ENCODE measurements around the gene RAB17. TPM values are rescaled to one million over a fixed set of nuclear protein-coding genes. Genes with fewer than 3 reads are reported as not detected.

Gene RAB17
- total and polyA plus RNA-seq, 10 of the 15 experiments (the other 5 are each of a cell fraction or from before 2014, with no cell fraction given) = 0.07 to 1.4 (median 0.28) TPM; not detected in 3

DNA sequence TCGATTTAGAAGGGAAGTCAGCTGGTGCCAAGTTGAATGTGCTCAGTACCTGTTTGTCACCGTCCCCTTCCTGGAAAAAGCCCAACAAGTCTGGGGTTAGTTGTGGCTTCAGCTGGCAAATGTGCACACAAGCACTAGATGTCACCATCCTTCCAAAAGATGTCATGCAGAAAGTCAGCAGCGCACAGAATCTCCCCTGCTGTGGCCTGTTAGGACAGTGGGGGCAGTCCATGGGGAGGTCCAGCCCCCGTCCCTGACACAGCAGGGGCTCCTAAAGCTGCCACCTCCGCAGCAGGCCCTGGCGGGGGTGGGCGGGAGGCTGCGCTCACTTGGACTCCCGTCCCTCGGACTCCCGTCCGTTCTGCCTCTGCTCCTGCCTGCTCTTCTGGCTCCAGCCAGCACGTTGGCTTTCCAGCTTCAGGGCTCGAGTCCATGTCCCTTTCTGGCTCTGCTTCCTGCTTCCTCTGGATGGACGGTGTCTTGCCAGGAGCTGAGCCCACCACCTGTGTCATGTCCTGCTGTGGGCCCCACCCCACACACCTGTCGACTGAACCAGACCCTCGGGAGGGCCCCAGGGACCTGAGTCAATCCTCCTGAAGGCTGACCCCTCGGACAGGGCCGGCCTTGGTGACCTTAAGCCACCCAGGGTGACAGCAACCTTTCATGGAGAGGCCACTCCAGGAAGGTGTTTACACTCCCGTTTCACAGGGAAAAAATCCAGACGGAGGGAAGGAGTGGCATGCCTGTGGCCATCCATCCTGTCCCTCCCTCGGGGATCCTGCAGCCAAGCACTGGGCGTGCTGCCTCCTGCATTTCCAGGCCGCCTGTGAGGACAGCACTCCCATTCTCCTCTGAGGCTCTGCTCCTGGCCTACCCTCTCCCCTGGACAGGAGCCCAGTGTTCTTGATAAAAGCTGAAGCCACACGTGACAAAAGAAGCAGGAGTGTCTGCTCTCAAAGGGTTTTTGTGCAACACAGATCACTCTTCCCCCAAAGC, 8.5 kb downstream of the RAB17 start:
- H3K36me3 ChIP-seq (ENCODE audit: control insufficient read depth in 2 of 2, insufficient read depth in 2 of 2, low read length in 1 of 2) = no peaks in the 10 kb centered on the region
- no peaks in the 10 kb centered on the region for H3K9me3 ChIP-seq (replicated peaks; ENCODE audit: control insufficient read depth, insufficient read depth, low read length)
- H3K79me2 ChIP-seq (ENCODE audit: control insufficient read depth, insufficient read depth, low read length) = no peaks in the 10 kb centered on the region
- CTCF ChIA-PET = interaction anchor here (0.5 to 4.7 kb wide), 20 partner anchors 9 to 449 kb away, joined by 3 to 37 read pairs (median 3); no protein-coding TSS in a partner anchor
- no peak overlapping the region; the same call in none of the 2 replicates for H2AFZ ChIP-seq (ENCODE audit: control insufficient read depth, low read depth, low read length)
- ATAC-seq (peak; percentile 90), FAIRE-seq (no peak), DNase-seq (ENCODE audit: low read depth, low spot score) (peak; percentile 35)
- no peaks in the 10 kb centered on the region; a peak in 1 of 4 replicates for H3K27me3 ChIP-seq (replicated peaks in 1 of 2; ENCODE audit: control insufficient read depth in 2 of 2, insufficient read depth in 2 of 2, low read length in 1 of 2)
- POLR2A ChIA-PET = no interaction called here
- H3K4me3 ChIP-seq = no peak overlapping the region
- no TSS peak for BruUV-seq (replicated peaks)
- no peak overlapping the region for H3K27ac ChIP-seq (ENCODE audit: control insufficient read depth, insufficient read depth)
- SMC1A ChIA-PET (ENCODE audit: uncharacterized antibody, unreplicated experiment) = interaction anchor here (0.6 to 2.4 kb wide), 12 partner anchors 10 to 1974 kb away, joined by 3 to 11 read pairs (median 4); no protein-coding TSS in a partner anchor
- H4K20me1 ChIP-seq (ENCODE audit: control insufficient read depth, insufficient read depth) = no peaks in the 10 kb centered on the region
- intact Hi-C loops (cut with micrococcal nuclease; ENCODE audit: unreplicated experiment) = loop anchor here (1.0 kb wide), 2 partner anchors 163 to 192 kb away; no protein-coding TSS in a partner anchor
- WGBS (ENCODE audit: insufficient coverage, insufficient replicate concordance, low lambda C conversion rate, missing lambda C conversion rate) = 37% methylated on average over 25 of the region's 25 CpGs
- RAD21 ChIA-PET (ENCODE audit: unreplicated experiment) = interaction anchor here (0.7 to 2.4 kb wide), 10 partner anchors 10 to 276 kb away, joined by 3 to 18 read pairs (median 4); no protein-coding TSS in a partner anchor
- in situ Hi-C loops (cut with MboI) = loop anchor here (10.0 kb wide), 1 partner anchor 163 kb away; no protein-coding TSS in a partner anchor
- H3K4me2 ChIP-seq (ENCODE audit: control insufficient read depth, insufficient read depth) = no peak overlapping the region
- no peak overlapping the region for H3K9ac ChIP-seq (ENCODE audit: control insufficient read depth, insufficient read depth, low read length)
- H3K4me1 ChIP-seq (ENCODE audit: control insufficient read depth, insufficient read depth, low read length) = no peaks in the 10 kb centered on the region
- no peak for TF ChIP-seq ZBTB4 (CRISPR knock-in tag; IDR thresholded peaks at IDR 0.05)
- no peak for TF ChIP-seq MLLT1 (IDR thresholded peaks at IDR 0.05)
- no peak for TF ChIP-seq HDGF (IDR thresholded peaks at IDR 0.05)
- TF ChIP-seq ZNF384 (IDR thresholded peaks at IDR 0.05; ENCODE audit: borderline replicate concordance, low read depth, low read length) = no peak
- TF ChIP-seq PRDM15 (CRISPR knock-in tag; IDR thresholded peaks at IDR 0.05) = no peak
- peak; percentile 42; the same call in 1 of the 2 replicates for TF ChIP-seq RUNX3 (IDR thresholded peaks at IDR 0.05; ENCODE audit: low read length)
- peak; percentile 38 to 73 (median 53); a peak in 5 of 6 replicates for TF ChIP-seq CTCF (IDR thresholded peaks at IDR 0.05 in 2 of 3, conservative IDR thresholded peaks at IDR 0.05 in 1 of 3; ENCODE audit: control insufficient read depth in 2 of 3, extremely low read depth in 1 of 3, insufficient read depth in 1 of 3, low read depth in 3 of 3, low read length in 3 of 3)

Measured in GM12878 (cell line).